Nephron (organoid): ENCODE measurements around the gene PRKCH.
A peak's percentile ranks its signal among the peaks of the same experiment; 100 is the strongest.

ENCODE experiments used
- H3K27ac Mint-ChIP-seq, 3 experiments: 2 replicates each; pipeline ENCODE4 v1.8.0; 2020; ENCODE audit warnings: mixed read lengths in 3 of 3, mild to moderate bottlenecking in 2 of 3, moderate library complexity in 1 of 3
- H3K27me3 Mint-ChIP-seq: 2 replicates; pipeline ENCODE4 v1.8.0; 2021; ENCODE audit warnings: low read depth, mild to moderate bottlenecking, moderate library complexity, mixed read lengths
- H3K36me3 Mint-ChIP-seq: 2 replicates; pipeline ENCODE4 v1.8.0; 2020; ENCODE audit warnings: low read depth, mixed read lengths
- H3K4me1 Mint-ChIP-seq: 2 replicates; pipeline ENCODE4 v1.8.0; 2020; ENCODE audit warnings: mixed read lengths
- H3K4me3 Mint-ChIP-seq, 3 experiments: 2 replicates each; pipeline ENCODE4 v1.8.0; 2020; ENCODE audit warnings: mild to moderate bottlenecking in 3 of 3, mixed read lengths in 3 of 3, moderate library complexity in 2 of 3
- H3K9me3 Mint-ChIP-seq: 2 replicates; pipeline ENCODE4 v1.8.0; 2020; ENCODE audit warnings: mixed read lengths
- TF ChIP-seq, protein P1 (sequence below), 3 experiments: fragments of 200-600 bp; sonication (generic); IDR thresholded peaks; one replicate each; pipeline ENCODE4 v1.5.0; 2021; ENCODE audit warnings: antibody characterized with exemption in 3 of 3; ENCODE audit not compliant: unreplicated experiment in 3 of 3

The PRKCH gene

GRCh38 chr14:61296719-61297502, 24.5 kb upstream of the PRKCH start:
- peaks cover 2% of the 10 kb centered on the region for H3K9me3 Mint-ChIP-seq
- no peaks in the 10 kb centered on the region for H3K4me1 Mint-ChIP-seq
- no peaks in the 10 kb centered on the region for H3K36me3 Mint-ChIP-seq
- no peak overlapping the region for H3K4me3 Mint-ChIP-seq
- TF ChIP-seq, protein P1, sequence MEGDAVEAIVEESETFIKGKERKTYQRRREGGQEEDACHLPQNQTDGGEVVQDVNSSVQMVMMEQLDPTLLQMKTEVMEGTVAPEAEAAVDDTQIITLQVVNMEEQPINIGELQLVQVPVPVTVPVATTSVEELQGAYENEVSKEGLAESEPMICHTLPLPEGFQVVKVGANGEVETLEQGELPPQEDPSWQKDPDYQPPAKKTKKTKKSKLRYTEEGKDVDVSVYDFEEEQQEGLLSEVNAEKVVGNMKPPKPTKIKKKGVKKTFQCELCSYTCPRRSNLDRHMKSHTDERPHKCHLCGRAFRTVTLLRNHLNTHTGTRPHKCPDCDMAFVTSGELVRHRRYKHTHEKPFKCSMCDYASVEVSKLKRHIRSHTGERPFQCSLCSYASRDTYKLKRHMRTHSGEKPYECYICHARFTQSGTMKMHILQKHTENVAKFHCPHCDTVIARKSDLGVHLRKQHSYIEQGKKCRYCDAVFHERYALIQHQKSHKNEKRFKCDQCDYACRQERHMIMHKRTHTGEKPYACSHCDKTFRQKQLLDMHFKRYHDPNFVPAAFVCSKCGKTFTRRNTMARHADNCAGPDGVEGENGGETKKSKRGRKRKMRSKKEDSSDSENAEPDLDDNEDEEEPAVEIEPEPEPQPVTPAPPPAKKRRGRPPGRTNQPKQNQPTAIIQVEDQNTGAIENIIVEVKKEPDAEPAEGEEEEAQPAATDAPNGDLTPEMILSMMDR (IDR thresholded peaks at IDR 0.05; ENCODE audit: unreplicated experiment in 3 of 3), result peak; percentile 58 to 66 (median 61)
- no peak overlapping the region for H3K27ac Mint-ChIP-seq
- H3K27me3 Mint-ChIP-seq, result no peaks in the 10 kb centered on the region

DNA sequence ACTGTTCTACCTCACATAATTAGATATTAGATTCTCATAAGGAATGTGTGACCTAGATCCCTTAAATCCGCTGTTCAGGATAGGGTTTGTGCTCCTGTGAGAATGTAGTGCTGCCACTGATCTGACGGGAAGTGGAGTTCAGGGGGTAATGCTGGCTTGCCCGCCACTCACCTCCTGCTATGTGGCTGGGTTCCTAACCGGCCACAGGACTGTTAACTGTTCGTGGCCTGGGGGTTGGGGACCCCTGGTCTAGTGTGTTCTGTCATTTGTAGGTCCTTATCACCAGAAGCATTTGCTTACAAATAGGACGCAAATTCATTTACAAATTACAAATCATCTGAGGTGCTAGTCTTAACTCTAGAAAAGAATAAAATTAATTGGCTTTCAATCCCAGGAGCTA, 23.8 kb upstream of the PRKCH start:
- H3K9me3 Mint-ChIP-seq, result peaks cover 2% of the 10 kb centered on the region
- H3K27ac Mint-ChIP-seq, result no peak overlapping the region
- H3K4me1 Mint-ChIP-seq, result no peaks in the 10 kb centered on the region
- no peaks in the 10 kb centered on the region for H3K36me3 Mint-ChIP-seq
- TF ChIP-seq, protein P1 (IDR thresholded peaks at IDR 0.05; ENCODE audit: unreplicated experiment in 3 of 3), result no peak
- no peak overlapping the region for H3K4me3 Mint-ChIP-seq
- no peaks in the 10 kb centered on the region for H3K27me3 Mint-ChIP-seq

GRCh38 chr14:61298824-61299223, 22.6 kb upstream of the PRKCH start:
- TF ChIP-seq, protein P1 (IDR thresholded peaks at IDR 0.05; ENCODE audit: unreplicated experiment in 3 of 3), result no peak
- no peaks in the 10 kb centered on the region for H3K36me3 Mint-ChIP-seq
- H3K9me3 Mint-ChIP-seq, result peaks cover 2% of the 10 kb centered on the region

GRCh38 chr14:61300209-61300608, 21.2 kb upstream of the PRKCH start:
- no peaks in the 10 kb centered on the region for H3K4me1 Mint-ChIP-seq
- no peaks in the 10 kb centered on the region for H3K27me3 Mint-ChIP-seq
- no peaks in the 10 kb centered on the region for H3K36me3 Mint-ChIP-seq
- TF ChIP-seq, protein P1 (IDR thresholded peaks at IDR 0.05; ENCODE audit: unreplicated experiment in 3 of 3), result no peak
- H3K9me3 Mint-ChIP-seq, result peaks cover 2% of the 10 kb centered on the region
- H3K27ac Mint-ChIP-seq, result no peak overlapping the region
- no peak overlapping the region for H3K4me3 Mint-ChIP-seq

More at GRCh38 chr14:61298824-61299223, 22.6 kb upstream of the PRKCH start:
- Mint-ChIP-seq H3K27me3 (no peaks in the 10 kb centered on the region), H3K4me3 (no peak overlapping the region), H3K27ac (no peak overlapping the region), H3K4me1 (no peaks in the 10 kb centered on the region)

- peaks cover 6% of the 10 kb centered on the region for H3K9me3 Mint-ChIP-seq
- H3K4me1 Mint-ChIP-seq, result no peaks in the 10 kb centered on the region
- no peaks in the 10 kb centered on the region for H3K36me3 Mint-ChIP-seq
- no peak overlapping the region for H3K27ac Mint-ChIP-seq
- TF ChIP-seq, protein P1 (IDR thresholded peaks at IDR 0.05; ENCODE audit: unreplicated experiment in 3 of 3), result no peak
- no peaks in the 10 kb centered on the region for H3K27me3 Mint-ChIP-seq
- no peak overlapping the region for H3K4me3 Mint-ChIP-seq
Measured at GRCh38 chr14:61300754-61301153, 20.6 kb upstream of the PRKCH start.

DNA sequence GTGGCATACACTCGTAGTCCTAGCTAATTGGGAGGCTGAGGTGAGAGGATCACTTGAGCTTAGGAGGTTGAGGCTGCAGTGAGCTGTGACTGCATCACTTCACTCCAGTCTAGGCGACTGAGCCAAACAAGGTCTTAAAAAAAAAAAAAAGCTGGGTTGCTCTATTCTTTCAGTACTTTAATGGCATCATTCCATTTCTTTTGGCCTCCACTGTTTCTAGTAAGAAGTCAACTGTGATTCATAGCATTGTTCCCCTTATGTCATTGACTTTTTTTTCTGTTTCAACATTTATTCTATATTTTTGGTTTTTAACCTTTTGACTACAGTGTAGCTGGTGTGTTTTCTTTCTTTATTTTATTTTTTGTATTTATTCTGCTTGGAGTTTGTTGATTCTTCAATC, 16.7 kb upstream of the PRKCH start:
- Mint-ChIP-seq H3K4me3 (no peak overlapping the region), H3K36me3 (no peaks in the 10 kb centered on the region), H3K4me1 (no peaks in the 10 kb centered on the region), H3K27me3 (no peaks in the 10 kb centered on the region), H3K9me3 (peaks cover 12% of the 10 kb centered on the region), H3K27ac (no peak overlapping the region)
- TF ChIP-seq, protein P1 (IDR thresholded peaks at IDR 0.05; ENCODE audit: unreplicated experiment in 3 of 3), result no peak
